H1 (cell line): ENCODE data around the gene PRSS36. TPM values are rescaled to one million over a fixed set of nuclear protein-coding genes. Genes with fewer than 3 reads are reported as not detected.

Source experiments
- CTCF ChIA-PET: fragments of 300-600 bp; sonication (Branson Sonifier 250); formaldehyde crosslinking; loops from one replicate; lab custom pipeline; 2021; ENCODE audit not compliant: partially characterized antibody; lab: Charles Lee
- POLR2A ChIA-PET: fragments of 300-600 bp; sonication (Branson Sonifier 250); formaldehyde crosslinking; loops from one replicate; lab custom pipeline; 2021; ENCODE audit warnings: inconsistent platforms; ENCODE audit not compliant: partially characterized antibody; lab: Charles Lee
- DNase-seq, 2 experiments: peaks; one replicate each; pipeline versions ENCODE4 v3.0.0 to v3.0.0-alpha.2; 2010 to 2022; ENCODE audit warnings: low spot score in 2 of 2, low read depth in 1 of 2, mixed read lengths in 1 of 2
- FAIRE-seq: peaks from 2 replicates; lab custom pipeline; 2011; peaks lifted over from hg19 to GRCh38; lab: Jason Lieb, UNC
- H2AFZ ChIP-seq: 2 replicates; pipeline ENCODE4 v1.8.1; 2012; ENCODE audit warnings: low read length, inconsistent platforms
- H2AK5ac ChIP-seq: 2 replicates; pipeline ENCODE4 v1.6.1; 2013; ENCODE audit warnings: low read depth, low read length
- H2BK120ac ChIP-seq: replicated peaks from 2 replicates; pipeline ENCODE3; 2013; ENCODE audit warnings: low read depth, low read length, inconsistent platforms
- H2BK12ac ChIP-seq: 2 replicates; pipeline ENCODE4 v1.6.1; 2013; ENCODE audit warnings: low read depth, low read length
- H2BK15ac ChIP-seq: 2 replicates; pipeline ENCODE4 v1.6.1; 2013; ENCODE audit warnings: low read length
- H2BK20ac ChIP-seq: 2 replicates; pipeline ENCODE4 v1.6.1; 2013; ENCODE audit warnings: low read length
- H2BK5ac ChIP-seq: 2 replicates; pipeline ENCODE4 v1.6.1; 2013; ENCODE audit warnings: low read depth, low read length
- H3K14ac ChIP-seq: 2 replicates; pipeline ENCODE4 v1.6.1; 2013; ENCODE audit warnings: inconsistent platforms; ENCODE audit not compliant: insufficient read length
- H3K18ac ChIP-seq: 2 replicates; pipeline ENCODE4 v1.6.1; 2013; ENCODE audit warnings: low read length; ENCODE audit errors: extremely low read depth
- H3K23ac ChIP-seq: 2 replicates; pipeline ENCODE4 v1.6.1; 2013; ENCODE audit warnings: inconsistent platforms; ENCODE audit not compliant: insufficient read length
- H3K23me2 ChIP-seq: 2 replicates; pipeline ENCODE4 v1.6.1; 2013; ENCODE audit warnings: low read depth, low read length
- H3K27ac ChIP-seq: 2 replicates; pipeline ENCODE4 v1.6.1; 2011; ENCODE audit warnings: low read depth, low read length, inconsistent platforms
- H3K27me3 ChIP-seq, 4 experiments: replicated peaks in 1 of 4; 1 replicate in 1 of 4; 2 replicates in 3 of 4; pipeline versions ENCODE4 v1.6.1 to v1.8.1; 2011 to 2013; ENCODE audit warnings: low read length in 3 of 4, mild to moderate bottlenecking in 3 of 4, inconsistent platforms in 2 of 4, mixed read lengths in 2 of 4, moderate library complexity in 1 of 4; ENCODE audit not compliant: control insufficient read depth in 3 of 4, insufficient read depth in 3 of 4; ENCODE audit errors: extremely low read depth in 1 of 4
- H3K36me3 ChIP-seq, 4 experiments: 2 replicates each; pipeline versions ENCODE4 v1.6.1 to v1.8.1; 2011 to 2013; ENCODE audit warnings: mild to moderate bottlenecking in 4 of 4, low read length in 3 of 4, moderate library complexity in 2 of 4, control low read depth in 1 of 4, inconsistent platforms in 1 of 4; ENCODE audit not compliant: insufficient read depth in 4 of 4, control insufficient read depth in 2 of 4
- H3K4ac ChIP-seq: replicated peaks from 2 replicates; pipeline ENCODE3; 2013; ENCODE audit warnings: low read length, low read depth, mixed read lengths, inconsistent platforms; ENCODE audit not compliant: insufficient read length
- H3K4me1 ChIP-seq, 4 experiments: replicated peaks in 1 of 4; 1 replicate in 1 of 4; 2 replicates in 3 of 4; pipeline versions ENCODE4 v1.6.1 to v1.8.1; 2011 to 2013; ENCODE audit warnings: low read length in 3 of 4, inconsistent platforms in 2 of 4, mixed read lengths in 1 of 4; ENCODE audit not compliant: insufficient read depth in 4 of 4, control insufficient read depth in 3 of 4
- H3K4me2 ChIP-seq, 2 experiments: 2 replicates each; pipeline versions ENCODE4 v1.6.1 to v1.8.1; 2011 to 2013; ENCODE audit warnings: low read depth in 2 of 2, low read length in 2 of 2, control low read depth in 1 of 2, inconsistent platforms in 1 of 2, mild to moderate bottlenecking in 1 of 2; ENCODE audit not compliant: insufficient read depth in 1 of 2
- H3K4me3 ChIP-seq, 4 experiments: fragments of 200-600, 300-600 bp in 1 of 4; sonication (generic), shearing (Covaris generic), sonication (Bioruptor Twin) in 1 of 4; 2 replicates each; pipeline versions ENCODE4 v1.5.1 to v1.8.1; 2011 to 2016; ENCODE audit warnings: low read length in 4 of 4, low read depth in 3 of 4, control low read depth in 2 of 4, inconsistent platforms in 2 of 4, mild to moderate bottlenecking in 2 of 4, mixed read lengths in 1 of 4, moderate library complexity in 1 of 4; ENCODE audit not compliant: insufficient read depth in 2 of 4; ENCODE audit errors: extremely low read depth in 1 of 4
- H3K56ac ChIP-seq: replicated peaks from 2 replicates; pipeline ENCODE3; 2013; ENCODE audit warnings: low read depth, mild to moderate bottlenecking, mixed read lengths, low read length, inconsistent platforms; ENCODE audit not compliant: insufficient read length
- H3K79me1 ChIP-seq: 2 replicates; pipeline ENCODE4 v1.6.1; 2013; ENCODE audit warnings: low read depth, low read length, control low read depth
- H3K79me2 ChIP-seq, 2 experiments: 2 replicates each; pipeline versions ENCODE4 v1.6.1 to v1.8.1; 2012 to 2013; ENCODE audit warnings: low read length in 2 of 2, mild to moderate bottlenecking in 2 of 2, inconsistent platforms in 1 of 2; ENCODE audit not compliant: insufficient read depth in 2 of 2, control insufficient read depth in 1 of 2
- H3K9ac ChIP-seq, 4 experiments: replicated peaks in 1 of 4; 1 replicate in 1 of 4; 2 replicates in 3 of 4; pipeline versions ENCODE4 v1.6.1 to v1.8.1; 2011 to 2013; ENCODE audit warnings: low read depth in 3 of 4, low read length in 3 of 4, control low read depth in 2 of 4, mild to moderate bottlenecking in 2 of 4, moderate library complexity in 2 of 4, inconsistent platforms in 1 of 4; ENCODE audit errors: extremely low read depth in 1 of 4
- H3K9me3 ChIP-seq, 2 experiments: 2 replicates each; pipeline versions ENCODE4 v1.6.1 to v1.8.1; 2012 to 2013; ENCODE audit warnings: mild to moderate bottlenecking in 2 of 2, moderate library complexity in 2 of 2, control low read depth in 1 of 2, inconsistent platforms in 1 of 2, low read depth in 1 of 2, low read length in 1 of 2, mixed read lengths in 1 of 2; ENCODE audit not compliant: insufficient read depth in 2 of 2
- H4K20me1 ChIP-seq, 2 experiments: replicated peaks in 1 of 2; 2 replicates each; pipeline versions ENCODE3 to v1.8.1; 2011 to 2013; ENCODE audit warnings: inconsistent platforms in 2 of 2, low read length in 2 of 2, mild to moderate bottlenecking in 1 of 2; ENCODE audit not compliant: insufficient read depth in 2 of 2, control insufficient read depth in 1 of 2
- H4K5ac ChIP-seq: 2 replicates; pipeline ENCODE4 v1.6.1; 2013; ENCODE audit warnings: low read length, low read depth, mixed read lengths, inconsistent platforms; ENCODE audit not compliant: insufficient read length
- H4K8ac ChIP-seq: 2 replicates; pipeline ENCODE4 v1.8.0; 2013; ENCODE audit warnings: mild to moderate bottlenecking, moderate library complexity, low read length, inconsistent platforms; ENCODE audit not compliant: insufficient read depth; ENCODE audit errors: extremely low read depth
- H4K91ac ChIP-seq: replicated peaks from 2 replicates; pipeline ENCODE3; 2013; ENCODE audit warnings: low read length, mixed read lengths, inconsistent platforms; ENCODE audit not compliant: insufficient read length
- NRF1 ChIP-seq: IDR thresholded peaks from 2 replicates; pipeline ENCODE4 v1.6.1; 2011; ENCODE audit warnings: mild to moderate bottlenecking, low read depth, low read length, improper control_type of control experiment
- RAD21 ChIP-seq, 2 experiments: IDR thresholded peaks in 1 of 2; conservative IDR thresholded peaks in 1 of 2; 2 replicates each; pipeline ENCODE4 v1.6.1; 2011; ENCODE audit warnings: low read depth in 2 of 2, low read length in 2 of 2, improper control_type of control experiment in 1 of 2, inconsistent platforms in 1 of 2, mild to moderate bottlenecking in 1 of 2, moderate library complexity in 1 of 2
- ZNF274 ChIP-seq: IDR thresholded peaks from 2 replicates; pipeline ENCODE4 v1.7.0; 2012; ENCODE audit warnings: low read length, borderline replicate concordance; ENCODE audit errors: extremely low read depth
- WGBS, 2 experiments: shearing (Covaris generic) in 1 of 2; methylation state at CpG; one replicate each; pipeline versions ENCODE4 v1.1.6 to v1.1.7; 2013 to 2015; ENCODE audit warnings: low lambda C conversion rate in 2 of 2, mixed read lengths in 2 of 2, inconsistent platforms in 1 of 2, low coverage in 1 of 2, missing lambda C conversion rate in 1 of 2; ENCODE audit not compliant: insufficient replicate concordance in 2 of 2, insufficient coverage in 1 of 2, insufficient read length in 1 of 2; ENCODE audit errors: extremely low coverage in 1 of 2, missing lambda C conversion rate in 1 of 2; 5-methylcytosine and 5-hydroxymethylcytosine counted together
- polyA plus RNA-seq, 7 experiments: library from polyadenylated mRNA; depleted of rRNA in 3 of 7; stranded (reverse) in 5 of 7; unstranded in 2 of 7; fragments of >200 nt in 5 of 7; fragments of 200-250 nt in 2 of 7; gene quantifications; 1 replicate in 5 of 7; 2 replicates in 1 of 7; 4 replicates in 1 of 7; pipeline versions ENCODE4 v1.2.1 to v1.2.3, GENCODE V29; 2011 to 2013; ENCODE audit warnings: missing spikeins in 2 of 7, mixed read lengths in 2 of 7
- total RNA-seq: library from RNA; stranded (reverse); fragmentation: NEBNext Ultra II Directional; extraction: Animal tissue kit (Norgen Biotek cat#: 25700); gene quantifications from 2 replicates; pipeline ENCODE4 v1.2.1, GENCODE V29; 2021

Gene PRSS36
- total and polyA plus RNA-seq, 2 of the 8 experiments (the other 6 are each of a cell fraction or from before 2014, with no cell fraction given): 1.3 to 1.9 TPM

DNA sequence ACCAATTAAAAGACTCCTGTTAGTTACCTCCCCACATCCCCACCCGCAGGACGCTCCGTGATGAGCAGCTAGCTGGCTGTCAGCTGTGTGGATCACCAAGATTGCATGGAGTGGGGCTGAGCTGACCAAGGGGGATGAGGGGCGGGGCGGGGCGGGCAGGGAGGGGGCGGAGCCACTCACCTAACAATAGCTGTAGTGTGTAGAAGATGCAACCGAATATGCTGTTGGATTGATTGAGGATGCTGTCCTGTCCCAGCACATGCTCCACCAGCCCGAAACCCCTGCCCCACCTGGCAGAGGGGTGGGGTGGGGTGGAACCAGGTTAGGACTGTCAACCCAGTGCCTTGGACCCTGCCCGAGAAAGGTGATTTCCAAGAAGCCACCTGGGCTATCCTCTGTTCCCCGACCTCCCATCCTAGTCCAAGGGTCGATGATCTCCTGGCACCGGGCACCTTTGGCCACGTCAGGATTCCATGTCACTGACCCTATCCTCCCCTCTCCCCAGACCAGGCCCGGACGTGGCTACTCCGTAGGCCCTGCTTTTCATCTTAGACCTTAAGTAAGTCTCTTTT is 56.6 kb downstream of the PRSS36 start:
- peaks cover 0 to 15% (median 4%) of the 10 kb centered on the region in 4 experiments; a peak in 5 of 8 replicates for H3K36me3 ChIP-seq
- H3K9ac ChIP-seq: peak overlapping the region in 1 of 4 experiments; percentile 60; a peak in 3 of 7 replicates
- H4K20me1 ChIP-seq: peaks cover 8 to 20% of the 10 kb centered on the region in 2 experiments
- POLR2A ChIA-PET: interaction anchor here (0.6 to 4.2 kb wide), 11 partner anchors 9 to 124 kb away, joined by 3 to 26 read pairs (median 5); partner anchors contain the start of genes FUS, KAT8, ZNF646 and ZNF668
- no peak overlapping the region for H2BK120ac ChIP-seq
- peaks cover 0 to 9% (median 3%) of the 10 kb centered on the region in 4 experiments; a peak in 4 of 7 replicates for H3K4me1 ChIP-seq
- no peaks in the 10 kb centered on the region for H3K9me3 ChIP-seq
- H3K23me2 ChIP-seq: peaks cover 10% of the 10 kb centered on the region
- H2BK15ac ChIP-seq: 0 out of 2 replicates have a peak overlapping the region, but pooled peaks have one; percentile 29
- 44% methylated on average over 12 of the region's 17 CpGs; no CpG with 5 or more reads in 1 of the 2 experiments for WGBS, 2 experiments
- H3K23ac ChIP-seq: no peak overlapping the region
- peak overlapping the region; percentile 85 to 91 for H3K4me2 ChIP-seq
- no peak overlapping the region for H3K27ac ChIP-seq
- H4K5ac ChIP-seq: no peak overlapping the region
- peaks cover 0 to 7% of the 10 kb centered on the region in 2 experiments; a peak in 1 of 4 replicates for H3K79me2 ChIP-seq
- no peak overlapping the region; the same call in 1 of the 2 replicates for H4K8ac ChIP-seq
- H3K27me3 ChIP-seq: no peaks in the 10 kb centered on the region
- peak overlapping the region; percentile 50 to 96 (median 74); a peak in 7 of 8 replicates for H3K4me3 ChIP-seq
- no peak overlapping the region for H3K18ac ChIP-seq
- H4K91ac ChIP-seq: no peak overlapping the region
- no peak overlapping the region for H2BK12ac ChIP-seq
- peaks cover 10% of the 10 kb centered on the region for H3K79me1 ChIP-seq
- H2BK5ac ChIP-seq: no peak overlapping the region
- no peak overlapping the region for H3K4ac ChIP-seq
- CTCF ChIA-PET: interaction anchor here (0.8 to 2.3 kb wide), 8 partner anchors 8 to 108 kb away, joined by 3 to 10 read pairs (median 4); partner anchors contain the start of gene HSD3B7
- no peak overlapping the region for H2AK5ac ChIP-seq
- FAIRE-seq (no peak), DNase-seq (peak in 1 of 2 experiments; percentile 61)
- no peak overlapping the region for H3K56ac ChIP-seq
- no peak overlapping the region for H2BK20ac ChIP-seq
- H3K14ac ChIP-seq: no peak overlapping the region
- H2AFZ ChIP-seq: no peak overlapping the region
- TF ChIP-seq RAD21 (IDR thresholded peaks at IDR 0.05 in 1 of 2, conservative IDR thresholded peaks at IDR 0.05 in 1 of 2; ENCODE audit: low read depth in 2 of 2, low read length in 2 of 2) (0 out of 4 replicates have a peak, but pooled peaks of 1 of the 2 experiments have one; percentile 1), NRF1 (no peak), ZNF274 (no peak)
